Stimulated activated CD8-positive, alpha-beta memory T cell treated with anti-CD3 and anti-CD28 coated beads, Interleukin-12 subunit alpha, Interleukin-12 subunit beta, amount 100 ng/mL, for 24 hours (primary cell): ENCODE measurements around the gene CPT1B.
A peak's percentile ranks its signal among the peaks of the same experiment; 100 is the strongest.
"Not testable (repeated sequence)": the region's sequence is repeated elsewhere in the genome, so short reads cannot be mapped to it uniquely, and the experiment has no call there.

Source experiments
- DNase-seq: peaks from one replicate; pipeline ENCODE4 v3.0.0-alpha.2; 2020; ENCODE audit errors: extremely low read depth

Gene CPT1B

GRCh38 chr22:50527921-50528681 lies 50.1 kb downstream of the CPT1B start:
- DNase-seq: no peak

- no peak for DNase-seq
Measured at GRCh38 chr22:50526834-50527801, 51.1 kb downstream of the CPT1B start.

GRCh38 chr22:50526108-50526833 lies 52.0 kb downstream of the CPT1B start:
- DNase-seq: peak; percentile 64

DNA sequence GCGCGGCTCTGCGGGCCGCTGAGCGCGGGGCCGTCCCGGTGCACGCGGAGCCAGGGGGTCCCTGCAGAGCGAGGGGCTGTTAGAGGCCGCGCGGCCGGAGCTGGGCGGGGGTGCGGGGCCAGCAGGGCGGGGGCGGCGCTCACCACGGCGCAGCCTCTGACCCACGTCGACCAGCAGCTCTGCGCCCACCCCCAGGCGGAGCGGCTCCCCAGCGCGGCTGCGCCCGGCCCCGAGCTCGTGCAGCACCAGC lies 52.4 kb downstream of the CPT1B start:
- DNase-seq: no peak

DNA sequence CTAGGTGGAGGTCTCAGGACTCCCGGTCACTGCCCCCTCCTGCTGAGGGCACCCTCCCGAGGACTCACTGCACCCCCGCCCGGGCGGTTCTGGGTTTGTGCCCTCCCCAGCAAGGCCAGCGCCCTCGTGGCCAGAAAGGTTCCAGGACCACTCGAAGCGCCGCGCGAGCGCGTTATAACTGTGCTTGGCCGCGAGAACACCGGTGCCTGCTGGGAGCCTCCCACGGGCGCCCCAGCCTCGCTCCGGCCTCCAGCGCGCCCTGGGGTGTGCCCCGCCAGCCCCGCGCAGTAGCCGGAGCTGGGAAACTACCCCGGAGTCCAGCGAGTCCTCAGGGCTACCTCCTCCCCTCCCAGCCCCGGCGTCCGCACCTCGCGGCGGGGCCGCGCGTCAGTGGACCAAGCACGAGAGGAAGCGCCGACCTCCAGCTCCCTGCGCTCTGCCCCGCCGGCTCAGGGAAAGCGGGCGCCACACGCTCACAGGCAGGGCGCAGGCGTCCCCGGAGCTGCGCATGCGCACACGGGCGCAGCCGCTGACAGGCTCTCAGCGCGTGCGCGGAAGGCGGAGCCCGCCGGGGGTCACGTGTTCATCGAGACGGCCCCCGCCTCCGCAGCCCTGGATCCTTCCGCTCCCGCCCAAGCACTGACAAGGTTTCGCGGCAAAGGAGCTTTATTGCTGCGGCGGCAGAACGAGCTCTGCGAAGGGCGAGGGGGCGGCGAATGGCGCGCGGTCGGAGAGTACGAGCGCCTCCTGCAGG lies 52.9 kb downstream of the CPT1B start, which contains the start of gene SCO2:
Gene SCO2, minus strand, starts transcription at position 495 of the 754 bp plus-strand sequence. CDS start 1,187 bp downstream, outside the sequence.
- DNase-seq: peak; percentile 94

DNA sequence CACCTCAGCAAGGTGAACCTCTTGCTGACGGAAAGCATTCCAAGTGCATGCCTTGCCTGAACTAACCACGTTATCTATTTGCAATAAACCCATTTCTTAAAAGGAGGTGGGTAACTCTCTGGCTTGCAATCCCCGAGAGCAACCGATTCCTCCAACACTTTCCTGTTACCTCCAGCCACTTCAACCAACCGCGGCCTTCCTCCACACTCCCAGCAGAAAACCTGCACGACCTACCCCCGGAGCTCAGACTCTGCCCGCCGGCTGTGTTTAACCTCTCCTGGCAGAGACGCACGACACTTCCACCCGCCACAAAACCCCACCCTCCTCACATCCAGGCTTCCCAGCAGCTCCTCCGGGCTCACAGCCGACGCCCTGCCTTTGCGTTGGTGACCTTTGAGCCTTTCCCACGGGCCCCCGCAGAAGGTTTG lies 53.5 kb downstream of the CPT1B start:
- DNase-seq: no peak

DNA sequence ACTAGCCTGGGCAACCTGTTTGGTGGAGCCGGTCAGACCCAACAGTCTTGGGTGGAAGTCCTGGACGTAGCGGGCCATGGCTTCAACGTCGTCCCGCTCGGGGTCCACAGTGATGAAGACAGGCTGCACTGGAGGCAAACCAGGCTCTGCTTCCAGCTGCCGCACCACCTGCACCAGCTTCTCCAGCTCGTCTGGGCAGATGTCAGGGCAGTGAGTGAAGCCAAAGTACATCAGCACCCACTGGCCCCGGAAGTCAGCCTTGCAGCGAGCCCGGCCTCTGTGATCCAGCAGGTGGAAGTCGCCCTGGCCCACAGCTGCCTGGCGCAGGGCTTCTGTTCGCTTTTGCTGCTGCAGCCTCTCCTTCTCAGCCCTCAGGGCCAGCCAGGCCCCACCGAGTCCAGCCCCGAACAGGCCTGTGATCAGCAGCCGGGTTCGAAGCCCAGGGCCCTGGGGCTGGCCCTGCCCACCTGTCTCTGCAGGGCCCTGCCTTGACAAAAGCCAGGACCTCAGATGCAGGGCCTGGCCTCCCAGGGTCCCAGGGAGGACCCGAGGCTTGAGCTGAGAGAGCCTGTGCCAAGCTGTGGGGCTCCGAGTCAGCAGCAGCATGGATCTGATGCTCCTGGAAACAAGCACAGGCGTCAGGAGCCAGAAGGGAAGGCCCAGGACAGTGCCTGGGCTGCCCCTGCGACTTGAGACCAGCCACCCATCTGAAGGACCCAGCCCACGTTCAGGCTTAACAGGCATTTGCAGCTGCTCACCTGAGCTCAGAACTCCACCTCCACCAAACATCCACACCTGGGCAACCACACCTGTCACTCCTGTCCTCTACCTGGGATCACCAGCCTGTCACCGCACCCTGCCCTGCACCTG lies 54.2 kb downstream of the CPT1B start:
- no peak for DNase-seq

DNA sequence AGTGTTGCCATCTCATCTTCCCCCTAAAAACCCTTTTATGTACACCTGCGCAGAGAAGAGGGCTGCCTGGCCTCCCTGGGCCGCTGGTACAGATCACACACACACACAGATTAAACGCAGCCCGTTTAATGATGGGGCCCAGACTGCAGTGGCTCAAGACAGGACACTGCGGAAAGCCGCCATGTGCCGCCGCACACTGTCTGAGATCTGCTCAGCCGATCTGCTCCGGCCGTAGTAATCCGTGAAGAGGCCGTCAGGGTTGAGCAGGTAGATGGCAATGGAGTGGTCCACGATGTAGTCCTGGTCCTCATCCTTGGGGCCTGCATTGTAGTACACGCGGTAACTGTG lies 54.8 kb downstream of the CPT1B start:
- DNase-seq: no peak

DNA sequence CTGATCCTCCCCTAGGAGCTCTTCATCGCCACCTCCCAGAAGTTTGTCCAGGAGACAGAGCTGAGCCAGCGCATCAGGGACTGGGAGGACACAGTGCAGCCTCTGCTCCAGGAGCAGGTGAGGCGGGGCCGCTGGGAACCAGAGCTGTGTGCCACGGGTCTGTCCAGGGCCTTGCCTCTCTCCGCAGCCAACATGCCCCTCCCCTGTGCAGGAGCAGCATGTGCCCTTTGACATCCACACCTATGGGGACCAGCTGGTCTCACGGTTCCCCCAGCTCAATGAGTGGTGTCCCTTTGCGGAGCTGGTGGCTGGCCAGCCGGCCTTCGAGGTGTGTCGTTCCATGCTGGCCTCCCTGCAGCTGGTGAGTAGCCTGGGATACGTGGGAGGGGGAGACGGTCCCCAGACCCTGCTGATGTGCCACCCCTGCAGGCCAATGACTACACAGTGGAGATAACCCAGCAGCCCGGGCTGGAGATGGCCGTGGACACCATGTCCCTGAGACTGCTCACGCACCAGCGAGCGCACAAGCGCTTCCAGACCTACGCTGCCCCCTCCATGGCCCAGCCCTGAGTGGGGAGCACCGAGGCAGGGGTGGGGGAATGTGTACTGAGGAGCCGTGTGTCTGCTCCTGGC lies 55.3 kb downstream of the CPT1B start:
- DNase-seq: no peak

DNA sequence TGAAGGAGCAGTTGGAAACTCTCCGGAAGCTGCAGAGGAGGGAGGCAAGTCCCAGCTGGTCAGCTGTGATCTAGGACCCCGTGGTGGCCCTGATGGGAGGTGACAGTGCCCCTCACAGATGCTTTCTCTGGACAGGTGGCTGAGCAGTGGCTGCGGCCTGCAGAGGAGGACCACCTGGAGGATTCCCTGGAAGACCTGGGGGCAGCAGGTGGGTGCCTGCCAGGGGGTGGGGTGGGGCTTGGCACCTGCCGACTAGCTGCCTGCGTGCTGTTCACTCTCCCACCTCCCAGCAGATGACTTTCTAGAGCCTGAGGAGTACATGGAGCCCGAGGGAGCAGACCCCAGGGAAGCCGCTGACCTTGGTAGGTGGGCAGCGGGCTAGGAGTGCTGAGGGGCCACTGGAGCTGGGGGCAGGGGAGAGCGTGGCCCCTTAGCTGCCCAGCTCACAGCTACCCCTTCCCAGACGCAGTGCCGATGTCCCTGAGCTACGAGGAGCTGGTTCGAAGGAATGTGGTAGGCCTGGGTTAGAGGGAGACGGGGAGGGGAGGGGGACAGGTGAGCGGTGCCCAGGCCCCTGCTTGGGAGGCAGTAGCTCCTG lies 55.9 kb downstream of the CPT1B start:
- DNase-seq: no peak

- no peak for DNase-seq
Measured at GRCh38 chr22:50521710-50522109, 56.5 kb downstream of the CPT1B start.

DNA sequence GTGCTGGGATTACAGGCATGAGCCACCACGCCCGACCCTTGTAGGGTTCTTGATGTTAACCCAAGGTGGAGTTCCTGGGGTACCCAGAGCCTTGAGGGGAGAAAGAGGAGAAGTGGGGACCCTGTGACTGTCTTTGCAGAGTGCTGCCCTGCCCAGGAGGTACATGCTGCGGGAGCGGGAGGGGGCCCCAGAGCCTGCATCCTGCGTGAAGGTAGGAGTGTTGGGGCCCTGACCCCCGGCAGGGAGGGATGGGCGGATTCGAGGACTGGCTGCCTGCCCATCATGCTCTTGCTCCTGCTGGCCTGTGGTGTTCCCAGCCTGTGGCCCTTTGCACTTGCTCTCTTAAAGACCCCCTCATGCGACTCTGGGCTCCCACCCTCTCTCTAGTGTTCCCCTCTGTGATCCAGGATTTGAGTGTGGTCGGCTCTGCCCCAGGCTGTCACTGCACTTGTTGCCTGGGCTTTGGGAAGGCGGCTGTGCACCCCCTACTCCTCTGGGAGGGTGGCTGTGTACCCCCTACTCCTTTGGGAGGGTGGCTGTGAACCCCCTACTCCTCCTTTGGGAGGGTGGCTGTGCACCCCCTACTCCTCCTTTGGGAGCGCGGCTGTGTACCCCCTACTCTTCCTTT lies 57.3 kb downstream of the CPT1B start:
- DNase-seq: no peak

DNA sequence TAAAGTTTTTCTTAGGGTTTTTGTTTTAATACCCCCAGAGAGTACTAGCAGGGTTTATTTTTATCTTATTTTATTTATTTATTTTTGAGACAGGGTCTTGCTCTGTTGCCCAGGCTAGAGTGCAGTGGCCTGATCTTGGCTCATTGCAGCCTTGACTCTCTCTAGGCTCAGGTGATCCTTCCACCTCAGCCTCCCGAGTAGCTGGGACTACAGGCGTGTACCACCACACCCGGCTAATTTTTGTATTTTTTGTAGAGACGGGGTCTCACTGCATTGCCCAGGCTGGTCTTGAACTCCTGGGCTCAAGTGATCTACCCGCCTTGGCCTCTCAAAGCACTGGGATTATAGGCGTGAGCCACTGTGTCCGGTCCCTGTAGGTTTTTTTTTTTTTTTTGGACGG lies 58.0 kb downstream of the CPT1B start:
- DNase-seq: not testable (repeated sequence)

- no peak for DNase-seq
Measured at GRCh38 chr22:50519151-50519550, 59.1 kb downstream of the CPT1B start.
